Fibroblast of lung (primary cell): ENCODE results near the gene EFNA2. TPM values are rescaled to one million over a fixed set of nuclear protein-coding genes. Genes with fewer than 3 reads are reported as not detected.
"Not testable (repeated sequence)": the region's sequence is repeated elsewhere in the genome, so short reads cannot be mapped to it uniquely, and the experiment has no call there.

ENCODE experiments used
- DNase-seq, 2 donors: peaks; one replicate each; pipeline versions ENCODE4 v3.0.0 to v3.0.0-alpha.2; 2010; ENCODE audit warnings: low read depth in 2 of 2
- H2AFZ ChIP-seq: 2 replicates; pipeline ENCODE4 v1.5.1; 2012; ENCODE audit warnings: low read length, control low read depth, inconsistent platforms
- H3K27ac ChIP-seq: 2 replicates; pipeline ENCODE4 v1.5.1; 2011; ENCODE audit warnings: low read length, control low read depth; ENCODE audit not compliant: insufficient read depth
- H3K27me3 ChIP-seq: 2 replicates; pipeline ENCODE4 v1.5.1; 2011; ENCODE audit warnings: mild to moderate bottlenecking, low read length; ENCODE audit not compliant: control insufficient read depth, insufficient read depth
- H3K36me3 ChIP-seq: 2 replicates; pipeline ENCODE4 v1.5.1; 2011; ENCODE audit warnings: low read length; ENCODE audit not compliant: control insufficient read depth, insufficient read depth
- H3K4me1 ChIP-seq: 2 replicates; pipeline ENCODE4 v1.5.1; 2011; ENCODE audit warnings: low read length; ENCODE audit not compliant: control insufficient read depth, insufficient read depth; ENCODE audit errors: extremely low read depth
- H3K4me2 ChIP-seq: 2 replicates; pipeline ENCODE4 v1.5.1; 2011; ENCODE audit warnings: low read length, control low read depth; ENCODE audit not compliant: insufficient read depth; ENCODE audit errors: extremely low read depth
- H3K4me3 ChIP-seq, 4 experiments: fragments of 200-600 bp in 1 of 4; sonication (generic) in 1 of 4; replicated peaks in 1 of 4; 2 replicates each; pipeline ENCODE4 v1.5.1; 2011 to 2016; ENCODE audit warnings: low read length in 4 of 4, low read depth in 3 of 4, mild to moderate bottlenecking in 3 of 4, control low read depth in 2 of 4, inconsistent platforms in 1 of 4, mixed read lengths in 1 of 4; ENCODE audit not compliant: insufficient read depth in 1 of 4; ENCODE audit errors: control extremely low read depth in 1 of 4
- H3K79me2 ChIP-seq: 2 replicates; pipeline ENCODE4 v1.5.1; 2012; ENCODE audit warnings: mild to moderate bottlenecking, low read length, inconsistent platforms; ENCODE audit not compliant: control insufficient read depth, insufficient read depth
- H3K9ac ChIP-seq: 2 replicates; pipeline ENCODE4 v1.5.1; 2011; ENCODE audit warnings: mild to moderate bottlenecking, low read length, control low read depth; ENCODE audit not compliant: insufficient read depth
- H3K9me3 ChIP-seq: 2 replicates; pipeline ENCODE4 v1.5.1; 2012; ENCODE audit warnings: low read depth, low read length; ENCODE audit not compliant: control insufficient read depth, insufficient read depth
- H4K20me1 ChIP-seq: 2 replicates; pipeline ENCODE4 v1.5.1; 2011; ENCODE audit warnings: low read length; ENCODE audit not compliant: control insufficient read depth, insufficient read depth; ENCODE audit errors: extremely low read depth
- CTCF ChIP-seq, 2 donors: IDR thresholded peaks in 1 of 2; conservative IDR thresholded peaks in 1 of 2; 1 replicate in 1 of 2; 2 replicates in 1 of 2; pipeline ENCODE4 v1.5.1; 2011 to 2012; ENCODE audit warnings: low read length in 2 of 2, control low read depth in 1 of 2, inconsistent platforms in 1 of 2, low read depth in 1 of 2, mild to moderate bottlenecking in 1 of 2
- EZH2 ChIP-seq: IDR thresholded peaks from 2 replicates; pipeline ENCODE4 v1.5.1; 2012; ENCODE audit warnings: low read length, control low read depth, mild to moderate bottlenecking; ENCODE audit errors: missing control alignments
- polyA plus RNA-seq, 2 donors: library from polyadenylated mRNA; depleted of rRNA in 1 of 2; stranded (reverse) in 1 of 2; unstranded in 1 of 2; fragments of >200 nt; gene quantifications; 2 replicates each; pipeline ENCODE4 v1.2.1, GENCODE V29; 2011 to 2012; ENCODE audit warnings: missing spikeins in 1 of 2
- total RNA-seq: library from RNA; depleted of rRNA; stranded (reverse); fragments of >200 nt; gene quantifications from 2 replicates; pipeline ENCODE4 v1.2.1, GENCODE V29; 2014

EFNA2 gene
- total and polyA plus RNA-seq, 2 donors (not counting 1 experiment from before 2014, with no cell fraction given), result 0.17 TPM; not detected in 1

DNA sequence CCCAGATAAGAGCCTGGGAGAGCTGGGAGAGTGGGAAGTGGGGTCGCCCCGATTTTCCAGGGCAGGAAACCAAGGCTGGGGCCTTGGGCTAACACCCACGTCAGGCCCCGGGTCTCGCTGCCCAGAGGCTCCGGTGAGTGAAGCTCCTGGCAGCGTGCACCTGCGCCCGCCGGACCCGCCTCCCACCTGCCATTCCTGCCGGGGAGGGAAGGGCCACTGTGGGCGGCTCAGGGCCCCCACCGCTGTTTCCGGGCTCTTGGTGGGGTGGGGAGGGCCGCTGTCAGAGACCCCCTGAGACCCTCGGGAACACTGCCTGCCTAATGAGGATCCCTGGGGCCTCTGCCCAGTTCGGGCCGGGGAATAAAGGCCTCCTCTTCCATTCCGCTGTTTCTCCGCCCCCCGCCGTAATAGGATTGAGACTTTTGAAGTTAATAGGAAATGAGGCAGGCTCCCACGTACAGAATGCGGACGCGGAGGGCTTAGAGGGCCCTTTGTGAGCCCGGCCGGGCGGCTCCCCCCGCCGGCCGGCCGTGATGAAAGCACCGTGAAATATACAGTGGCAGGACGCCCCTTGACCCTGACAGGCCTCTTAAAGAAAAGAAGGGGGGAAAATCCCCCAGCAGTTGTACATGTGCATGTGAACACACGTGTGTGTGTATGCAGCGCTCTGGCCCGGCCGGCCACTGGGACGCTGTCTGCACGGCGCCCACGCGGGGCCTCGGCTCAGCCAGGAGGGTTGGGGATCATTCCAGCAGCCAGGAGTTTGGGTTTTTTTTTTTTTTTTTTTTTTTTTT is 33.2 kb downstream of the EFNA2 start:
- H3K79me2 ChIP-seq, result no peaks in the 10 kb centered on the region
- H3K9ac ChIP-seq, result no peak overlapping the region
- H3K4me1 ChIP-seq, result no peaks in the 10 kb centered on the region
- TF ChIP-seq CTCF (conservative IDR thresholded peaks at IDR 0.05 in 1 of 2, IDR thresholded peaks at IDR 0.05 in 1 of 2; ENCODE audit: low read depth in 1 of 2, low read length in 2 of 2), result no peak
- no peak overlapping the region for H3K4me3 ChIP-seq
- no peaks in the 10 kb centered on the region for H4K20me1 ChIP-seq
- no peak overlapping the region for H3K27ac ChIP-seq
- H2AFZ ChIP-seq, result no peak overlapping the region
- H3K36me3 ChIP-seq, result no peaks in the 10 kb centered on the region
- H3K4me2 ChIP-seq, result no peak overlapping the region
- no peaks in the 10 kb centered on the region for H3K9me3 ChIP-seq
- peak in 1 of 2 donors; percentile 7 for DNase-seq
- H3K27me3 ChIP-seq, result peaks cover 19% of the 10 kb centered on the region

DNA sequence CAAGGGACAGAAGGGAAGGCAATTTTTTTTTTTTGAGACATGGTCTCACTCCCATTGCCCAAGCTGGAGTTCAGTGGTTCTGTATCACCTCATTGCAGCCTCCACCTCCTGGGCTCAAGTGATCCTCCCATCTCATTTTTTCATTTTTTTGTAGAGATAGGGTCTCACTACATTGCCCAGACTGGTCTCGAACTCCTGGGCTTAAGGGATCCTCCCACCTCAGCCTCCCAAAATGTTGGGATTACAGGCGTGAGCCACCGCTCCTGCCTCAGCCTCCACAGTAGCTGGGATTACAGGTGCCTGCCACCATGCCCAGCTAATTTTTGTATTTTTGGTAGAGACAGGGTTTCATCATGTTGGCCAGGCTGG is 34.6 kb downstream of the EFNA2 start:
- not testable (repeated sequence) for H3K36me3 ChIP-seq, H3K9ac ChIP-seq, H3K79me2 ChIP-seq, H3K4me2 ChIP-seq, H4K20me1 ChIP-seq, H3K9me3 ChIP-seq, H2AFZ ChIP-seq, H3K4me1 ChIP-seq, H3K27ac ChIP-seq, DNase-seq, H3K4me3 ChIP-seq
- peaks cover 18% of the 10 kb centered on the region for H3K27me3 ChIP-seq

GRCh38 chr19:1321539-1321938 is 35.9 kb downstream of the EFNA2 start:
- no peak overlapping the region for H2AFZ ChIP-seq

More at GRCh38 chr19:1321539-1321938, 35.9 kb downstream of the EFNA2 start:
- Histone ChIP-seq H3K9me3 (no peaks in the 10 kb centered on the region), H3K9ac (no peak overlapping the region), H3K27me3 (peaks cover 9% of the 10 kb centered on the region), H3K4me3 (no peak overlapping the region), H3K36me3 (no peaks in the 10 kb centered on the region), H4K20me1 (no peaks in the 10 kb centered on the region), H3K4me1 (peaks cover 5% of the 10 kb centered on the region), H3K4me2 (no peak overlapping the region), H3K27ac (no peak overlapping the region), H3K79me2 (no peaks in the 10 kb centered on the region)
- TF ChIP-seq CTCF (conservative IDR thresholded peaks at IDR 0.05 in 1 of 2, IDR thresholded peaks at IDR 0.05 in 1 of 2; ENCODE audit: low read depth in 1 of 2, low read length in 2 of 2) (no peak), EZH2 (no peak)
- DNase-seq, result no peak
